Measurements from ENCODE around the gene ZNF366.

ZNF366 gene

GRCh38 chr5:72459089-72459661 is 48.0 kb downstream of the ZNF366 start:
- Histone ChIP-seq H3K36me3 (ENCODE audit: control insufficient read depth in 2 of 2, insufficient read depth in 2 of 2, low read length in 2 of 2) (no peaks in the 10 kb centered on the region), H3K27me3 (ENCODE audit: control insufficient read depth in 2 of 2, insufficient read depth in 2 of 2, low read length in 2 of 2) (no peaks in the 10 kb centered on the region), H3K4me1 (ENCODE audit: control insufficient read depth in 2 of 2, insufficient read depth in 2 of 2, low read length in 2 of 2) (peaks cover 0 to 5% of the 10 kb centered on the region in 2 donors), H3K9me3 (ENCODE audit: control insufficient read depth in 2 of 2, low read length in 2 of 2) (no peaks in the 10 kb centered on the region), H3K27ac (ENCODE audit: low read depth in 2 of 2, low read length in 2 of 2) (no peak overlapping the region), H3K4me3 (ENCODE audit: low read length in 2 of 2) (no peak overlapping the region), H3K9ac (ENCODE audit: low read depth in 1 of 2, low read length in 2 of 2) (no peak overlapping the region)

GRCh38 chr5:72458407-72458806 is 48.8 kb downstream of the ZNF366 start:
- peaks cover 4 to 8% of the 10 kb centered on the region in 2 donors for H3K4me1 ChIP-seq (ENCODE audit: control insufficient read depth in 2 of 2, insufficient read depth in 2 of 2, low read length in 2 of 2)
- H3K9me3 ChIP-seq (ENCODE audit: control insufficient read depth in 2 of 2, low read length in 2 of 2), result no peaks in the 10 kb centered on the region
- H3K36me3 ChIP-seq (ENCODE audit: control insufficient read depth in 2 of 2, insufficient read depth in 2 of 2, low read length in 2 of 2), result no peaks in the 10 kb centered on the region
- H3K9ac ChIP-seq (ENCODE audit: low read depth in 1 of 2, low read length in 2 of 2), result no peak overlapping the region
- H3K27me3 ChIP-seq (ENCODE audit: control insufficient read depth in 2 of 2, insufficient read depth in 2 of 2, low read length in 2 of 2), result no peaks in the 10 kb centered on the region
- H3K4me3 ChIP-seq (ENCODE audit: low read length in 2 of 2), result no peak overlapping the region
- H3K27ac ChIP-seq (ENCODE audit: low read depth in 2 of 2, low read length in 2 of 2), result no peak overlapping the region

- Histone ChIP-seq H3K9me3 (ENCODE audit: control insufficient read depth in 2 of 2, low read length in 2 of 2) (no peaks in the 10 kb centered on the region), H3K4me3 (ENCODE audit: low read length in 2 of 2) (no peak overlapping the region), H3K9ac (ENCODE audit: low read depth in 1 of 2, low read length in 2 of 2) (no peak overlapping the region), H3K4me1 (ENCODE audit: control insufficient read depth in 2 of 2, insufficient read depth in 2 of 2, low read length in 2 of 2) (peaks cover 10 to 16% of the 10 kb centered on the region in 2 donors), H3K27ac (ENCODE audit: low read depth in 2 of 2, low read length in 2 of 2) (no peak overlapping the region), H3K36me3 (ENCODE audit: control insufficient read depth in 2 of 2, insufficient read depth in 2 of 2, low read length in 2 of 2) (no peaks in the 10 kb centered on the region), H3K27me3 (ENCODE audit: control insufficient read depth in 2 of 2, insufficient read depth in 2 of 2, low read length in 2 of 2) (no peaks in the 10 kb centered on the region)
Observed at GRCh38 chr5:72457491-72457890, 49.7 kb downstream of the ZNF366 start.

GRCh38 chr5:72456391-72457074 is 50.7 kb downstream of the ZNF366 start:
- no peak overlapping the region for H3K9ac ChIP-seq (ENCODE audit: low read depth in 1 of 2, low read length in 2 of 2)
- no peaks in the 10 kb centered on the region for H3K27me3 ChIP-seq (ENCODE audit: control insufficient read depth in 2 of 2, insufficient read depth in 2 of 2, low read length in 2 of 2)
- H3K9me3 ChIP-seq (ENCODE audit: control insufficient read depth in 2 of 2, low read length in 2 of 2), result no peaks in the 10 kb centered on the region
- no peaks in the 10 kb centered on the region for H3K36me3 ChIP-seq (ENCODE audit: control insufficient read depth in 2 of 2, insufficient read depth in 2 of 2, low read length in 2 of 2)
- peaks cover 18 to 25% of the 10 kb centered on the region in 2 donors for H3K4me1 ChIP-seq (ENCODE audit: control insufficient read depth in 2 of 2, insufficient read depth in 2 of 2, low read length in 2 of 2)
- H3K4me3 ChIP-seq (ENCODE audit: low read length in 2 of 2), result no peak overlapping the region
- no peak overlapping the region for H3K27ac ChIP-seq (ENCODE audit: low read depth in 2 of 2, low read length in 2 of 2)

GRCh38 chr5:72455476-72455875 is 51.7 kb downstream of the ZNF366 start:
- Histone ChIP-seq H3K27ac (ENCODE audit: low read depth in 2 of 2, low read length in 2 of 2) (no peak overlapping the region), H3K27me3 (ENCODE audit: control insufficient read depth in 2 of 2, insufficient read depth in 2 of 2, low read length in 2 of 2) (no peaks in the 10 kb centered on the region), H3K4me3 (ENCODE audit: low read length in 2 of 2) (no peak overlapping the region), H3K9ac (ENCODE audit: low read depth in 1 of 2, low read length in 2 of 2) (no peak overlapping the region), H3K36me3 (ENCODE audit: control insufficient read depth in 2 of 2, insufficient read depth in 2 of 2, low read length in 2 of 2) (no peaks in the 10 kb centered on the region), H3K9me3 (ENCODE audit: control insufficient read depth in 2 of 2, low read length in 2 of 2) (no peaks in the 10 kb centered on the region), H3K4me1 (ENCODE audit: control insufficient read depth in 2 of 2, insufficient read depth in 2 of 2, low read length in 2 of 2) (peaks cover 19 to 26% of the 10 kb centered on the region in 2 donors)

- H3K4me1 ChIP-seq (ENCODE audit: control insufficient read depth in 2 of 2, insufficient read depth in 2 of 2, low read length in 2 of 2), result peaks cover 19 to 26% of the 10 kb centered on the region in 2 donors
- no peaks in the 10 kb centered on the region for H3K9me3 ChIP-seq (ENCODE audit: control insufficient read depth in 2 of 2, low read length in 2 of 2)
- H3K27me3 ChIP-seq (ENCODE audit: control insufficient read depth in 2 of 2, insufficient read depth in 2 of 2, low read length in 2 of 2), result no peaks in the 10 kb centered on the region
- no peak overlapping the region for H3K9ac ChIP-seq (ENCODE audit: low read depth in 1 of 2, low read length in 2 of 2)
- H3K4me3 ChIP-seq (ENCODE audit: low read length in 2 of 2), result no peak overlapping the region
- no peak overlapping the region for H3K27ac ChIP-seq (ENCODE audit: low read depth in 2 of 2, low read length in 2 of 2)
- no peaks in the 10 kb centered on the region for H3K36me3 ChIP-seq (ENCODE audit: control insufficient read depth in 2 of 2, insufficient read depth in 2 of 2, low read length in 2 of 2)
Observed at GRCh38 chr5:72454996-72455395, 52.2 kb downstream of the ZNF366 start.

- H3K27ac ChIP-seq (ENCODE audit: low read depth in 2 of 2, low read length in 2 of 2), result peak overlapping the region; percentile 83 to 88
- peak overlapping the region; percentile 6 to 42 for H3K4me3 ChIP-seq (ENCODE audit: low read length in 2 of 2)
- no peaks in the 10 kb centered on the region for H3K36me3 ChIP-seq (ENCODE audit: control insufficient read depth in 2 of 2, insufficient read depth in 2 of 2, low read length in 2 of 2)
- H3K9me3 ChIP-seq (ENCODE audit: control insufficient read depth in 2 of 2, low read length in 2 of 2), result no peaks in the 10 kb centered on the region
- H3K4me1 ChIP-seq (ENCODE audit: control insufficient read depth in 2 of 2, insufficient read depth in 2 of 2, low read length in 2 of 2), result peaks cover 19 to 23% of the 10 kb centered on the region in 2 donors
- H3K9ac ChIP-seq (ENCODE audit: low read depth in 1 of 2, low read length in 2 of 2), result no peak overlapping the region
- no peaks in the 10 kb centered on the region for H3K27me3 ChIP-seq (ENCODE audit: control insufficient read depth in 2 of 2, insufficient read depth in 2 of 2, low read length in 2 of 2)
Observed at GRCh38 chr5:72453246-72453775, 53.9 kb downstream of the ZNF366 start.

GRCh38 chr5:72452515-72453245 is 54.5 kb downstream of the ZNF366 start:
- H3K27me3 ChIP-seq (ENCODE audit: control insufficient read depth in 2 of 2, insufficient read depth in 2 of 2, low read length in 2 of 2), result no peaks in the 10 kb centered on the region
- H3K9ac ChIP-seq (ENCODE audit: low read depth in 1 of 2, low read length in 2 of 2), result peak overlapping the region in 1 of 2 donors; percentile 37
- H3K27ac ChIP-seq (ENCODE audit: low read depth in 2 of 2, low read length in 2 of 2), result peak overlapping the region; percentile 83 to 88
- H3K4me1 ChIP-seq (ENCODE audit: control insufficient read depth in 2 of 2, insufficient read depth in 2 of 2, low read length in 2 of 2), result peaks cover 19 to 23% of the 10 kb centered on the region in 2 donors
- H3K4me3 ChIP-seq (ENCODE audit: low read length in 2 of 2), result peak overlapping the region; percentile 30 to 42
- no peaks in the 10 kb centered on the region for H3K36me3 ChIP-seq (ENCODE audit: control insufficient read depth in 2 of 2, insufficient read depth in 2 of 2, low read length in 2 of 2)
- no peaks in the 10 kb centered on the region for H3K9me3 ChIP-seq (ENCODE audit: control insufficient read depth in 2 of 2, low read length in 2 of 2)

GRCh38 chr5:72451741-72452505 is 55.3 kb downstream of the ZNF366 start:
- peak overlapping the region; percentile 83 to 88 for H3K27ac ChIP-seq (ENCODE audit: low read depth in 2 of 2, low read length in 2 of 2)
- H3K36me3 ChIP-seq (ENCODE audit: control insufficient read depth in 2 of 2, insufficient read depth in 2 of 2, low read length in 2 of 2), result no peaks in the 10 kb centered on the region
- no peaks in the 10 kb centered on the region for H3K9me3 ChIP-seq (ENCODE audit: control insufficient read depth in 2 of 2, low read length in 2 of 2)
- H3K4me3 ChIP-seq (ENCODE audit: low read length in 2 of 2), result peak overlapping the region; percentile 30 to 42
- H3K4me1 ChIP-seq (ENCODE audit: control insufficient read depth in 2 of 2, insufficient read depth in 2 of 2, low read length in 2 of 2), result peaks cover 19 to 23% of the 10 kb centered on the region in 2 donors
- no peaks in the 10 kb centered on the region for H3K27me3 ChIP-seq (ENCODE audit: control insufficient read depth in 2 of 2, insufficient read depth in 2 of 2, low read length in 2 of 2)
- peak overlapping the region in 1 of 2 donors; percentile 37 for H3K9ac ChIP-seq (ENCODE audit: low read depth in 1 of 2, low read length in 2 of 2)
